H1 (cell line): ENCODE results near the gene ABCA2. TPM values are rescaled to one million over a fixed set of nuclear protein-coding genes. Genes with fewer than 3 reads are reported as not detected.

ENCODE experiments used
- ASH2L ChIP-seq: fragments of 200-600, 300-600 bp; sonication (generic); IDR thresholded peaks from one replicate; pipeline ENCODE4 v1.7.1; 2017; ENCODE audit warnings: low read length
- CBX5 ChIP-seq: fragments of 300-800, 300-1000 bp; sonication (generic); IDR thresholded peaks from 2 replicates; pipeline ENCODE4 v1.7.1; 2016; ENCODE audit warnings: antibody characterized with exemption, low read length, low read depth
- CEBPB ChIP-seq: IDR thresholded peaks from 2 replicates; pipeline ENCODE4 v1.6.1; 2012; ENCODE audit warnings: low read depth, low read length
- HDAC2 ChIP-seq, 2 experiments: fragments of 300-600 bp in 1 of 2; sonication (generic) in 1 of 2; IDR thresholded peaks; 2 replicates each; pipeline ENCODE4 v1.6.1; 2011 to 2012; ENCODE audit warnings: low read depth in 2 of 2, low read length in 2 of 2, mild to moderate bottlenecking in 2 of 2, moderate library complexity in 2 of 2, borderline replicate concordance in 1 of 2, inconsistent platforms in 1 of 2
- PHF8 ChIP-seq: fragments of 200-600 bp; sonication (generic); conservative IDR thresholded peaks from 2 replicates; pipeline ENCODE4 v1.7.1; 2012; ENCODE audit warnings: low read depth, mild to moderate bottlenecking, inconsistent platforms, low read length, moderate library complexity
- POLR2AphosphoS5 ChIP-seq: IDR thresholded peaks from 2 replicates; pipeline ENCODE4 v1.6.1; 2011; ENCODE audit warnings: low read depth, low read length
- RAD21 ChIP-seq, 2 experiments: IDR thresholded peaks in 1 of 2; conservative IDR thresholded peaks in 1 of 2; 2 replicates each; pipeline ENCODE4 v1.6.1; 2011; ENCODE audit warnings: low read depth in 2 of 2, low read length in 2 of 2, improper control_type of control experiment in 1 of 2, inconsistent platforms in 1 of 2, mild to moderate bottlenecking in 1 of 2, moderate library complexity in 1 of 2
- SIRT6 ChIP-seq: IDR thresholded peaks from one replicate; pipeline ENCODE4 v1.7.1; 2012; ENCODE audit warnings: low read length, inconsistent platforms
- SRF ChIP-seq: IDR thresholded peaks from 2 replicates; pipeline ENCODE4 v1.6.1; 2011; ENCODE audit warnings: mild to moderate bottlenecking, low read depth, low read length, moderate library complexity
- YY1 ChIP-seq: IDR thresholded peaks from 2 replicates; pipeline ENCODE4 v1.6.1; 2011; ENCODE audit warnings: low read depth, mild to moderate bottlenecking, low read length
- polyA plus RNA-seq, 7 experiments: library from polyadenylated mRNA; depleted of rRNA in 3 of 7; stranded (reverse) in 5 of 7; unstranded in 2 of 7; fragments of >200 nt in 5 of 7; fragments of 200-250 nt in 2 of 7; gene quantifications; 1 replicate in 5 of 7; 2 replicates in 1 of 7; 4 replicates in 1 of 7; pipeline versions ENCODE4 v1.2.1 to v1.2.3, GENCODE V29; 2011 to 2013; ENCODE audit warnings: missing spikeins in 2 of 7, mixed read lengths in 2 of 7
- total RNA-seq: library from RNA; stranded (reverse); fragmentation: NEBNext Ultra II Directional; extraction: Animal tissue kit (Norgen Biotek cat#: 25700); gene quantifications from 2 replicates; pipeline ENCODE4 v1.2.1, GENCODE V29; 2021

The ABCA2 gene
- total and polyA plus RNA-seq, 2 of the 8 experiments (the other 6 are each of a cell fraction or from before 2014, with no cell fraction given): 12.5 to 14.3 TPM

GRCh38 chr9:137030538-137031527 is 2.8 kb upstream of the ABCA2 start (continued):
- no peak for TF ChIP-seq POLR2AphosphoS5
- TF ChIP-seq CEBPB: no peak
- no peak for TF ChIP-seq RAD21 (IDR thresholded peaks at IDR 0.05 in 1 of 2, conservative IDR thresholded peaks at IDR 0.05 in 1 of 2; ENCODE audit: low read depth in 2 of 2, low read length in 2 of 2)
- TF ChIP-seq HDAC2 (IDR thresholded peaks at IDR 0.05; ENCODE audit: borderline replicate concordance in 1 of 2, low read depth in 2 of 2, low read length in 2 of 2): no peak
- no peak for TF ChIP-seq PHF8
- TF ChIP-seq ASH2L: no peak
- no peak for TF ChIP-seq YY1
- no peak for TF ChIP-seq CBX5
- TF ChIP-seq SIRT6: no peak
- no peak for TF ChIP-seq SRF
